B cell (primary cell): ENCODE measurements around the gene HARBI1.

Source experiments
- EZH2 ChIP-seq: IDR thresholded peaks from 2 replicates; pipeline ENCODE4 v1.6.1; 2012; ENCODE audit warnings: borderline replicate concordance, low read depth, mild to moderate bottlenecking, moderate library complexity, low read length; ENCODE audit not compliant: insufficient read depth, poor library complexity, severe bottlenecking
- TF ChIP-seq, protein P1 (sequence below): fragments of 200-600 bp; IDR thresholded peaks from one replicate; pipeline ENCODE4 v1.8.0; 2022; ENCODE audit warnings: antibody characterized with exemption, mild to moderate bottlenecking

DNA sequence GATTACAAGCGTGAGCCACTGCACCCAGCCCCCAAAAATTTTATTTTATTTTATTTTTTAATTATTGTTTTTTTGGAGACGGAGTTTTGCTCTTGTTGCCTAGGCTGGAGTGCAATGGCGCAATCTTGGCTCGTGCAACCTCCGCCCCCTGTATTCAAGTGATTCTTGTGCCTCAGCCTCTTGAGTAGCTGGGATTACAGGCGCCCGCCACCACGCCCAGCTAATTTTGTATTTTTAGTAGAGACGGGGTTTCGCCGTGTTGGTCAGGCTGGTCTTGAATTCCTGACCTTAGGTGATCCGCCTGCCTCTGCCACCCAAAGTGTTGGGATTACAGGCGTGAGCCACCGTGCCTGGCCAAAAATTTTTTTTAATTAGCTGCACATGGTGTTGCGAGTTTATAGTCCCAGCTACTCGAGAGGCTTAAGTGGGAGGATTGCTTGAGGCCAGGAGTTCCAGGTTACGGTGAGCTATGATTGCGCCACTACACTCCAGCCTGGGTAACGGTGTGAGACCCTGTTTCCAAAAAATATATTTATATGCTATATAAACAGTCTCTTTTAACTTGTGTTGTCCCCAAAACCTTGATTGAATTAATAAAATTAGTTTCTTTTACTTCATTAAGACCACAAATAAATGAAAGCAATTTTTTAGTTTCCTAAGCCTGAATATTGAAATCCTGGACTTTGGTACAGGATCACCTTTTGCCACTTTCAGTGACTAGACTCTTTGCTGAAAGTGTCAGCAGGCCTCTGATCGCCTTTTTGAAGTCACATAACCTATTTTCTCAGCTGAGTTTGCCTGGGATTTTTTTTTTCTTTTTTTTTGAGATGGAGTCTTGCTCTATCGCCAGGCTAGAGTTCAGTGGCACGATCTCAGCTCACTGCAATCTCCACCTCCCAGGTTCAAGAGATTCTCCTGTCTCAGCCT, 16.5 kb upstream of the HARBI1 start:
- TF ChIP-seq, protein P1, sequence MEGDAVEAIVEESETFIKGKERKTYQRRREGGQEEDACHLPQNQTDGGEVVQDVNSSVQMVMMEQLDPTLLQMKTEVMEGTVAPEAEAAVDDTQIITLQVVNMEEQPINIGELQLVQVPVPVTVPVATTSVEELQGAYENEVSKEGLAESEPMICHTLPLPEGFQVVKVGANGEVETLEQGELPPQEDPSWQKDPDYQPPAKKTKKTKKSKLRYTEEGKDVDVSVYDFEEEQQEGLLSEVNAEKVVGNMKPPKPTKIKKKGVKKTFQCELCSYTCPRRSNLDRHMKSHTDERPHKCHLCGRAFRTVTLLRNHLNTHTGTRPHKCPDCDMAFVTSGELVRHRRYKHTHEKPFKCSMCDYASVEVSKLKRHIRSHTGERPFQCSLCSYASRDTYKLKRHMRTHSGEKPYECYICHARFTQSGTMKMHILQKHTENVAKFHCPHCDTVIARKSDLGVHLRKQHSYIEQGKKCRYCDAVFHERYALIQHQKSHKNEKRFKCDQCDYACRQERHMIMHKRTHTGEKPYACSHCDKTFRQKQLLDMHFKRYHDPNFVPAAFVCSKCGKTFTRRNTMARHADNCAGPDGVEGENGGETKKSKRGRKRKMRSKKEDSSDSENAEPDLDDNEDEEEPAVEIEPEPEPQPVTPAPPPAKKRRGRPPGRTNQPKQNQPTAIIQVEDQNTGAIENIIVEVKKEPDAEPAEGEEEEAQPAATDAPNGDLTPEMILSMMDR, result no peak
- TF ChIP-seq EZH2, result no peak
